HEK293 (cell line): ENCODE results near the gene PSMB9.

Experiments
- ZBTB8A ChIP-seq: fragments of 450-650 bp; formaldehyde crosslinking; IDR thresholded peaks from 2 replicates; pipeline ENCODE4 v1.5.1; 2016; ENCODE audit warnings: missing biosample characterization, missing genetic modification characterization
- ZFP37 ChIP-seq: fragments of 450-650 bp; formaldehyde crosslinking; IDR thresholded peaks from 2 replicates; pipeline ENCODE4 v1.5.1; 2016; ENCODE audit warnings: missing biosample characterization, missing genetic modification characterization
- ZNF214 ChIP-seq: fragments of 450-650 bp; formaldehyde crosslinking; IDR thresholded peaks from 2 replicates; pipeline ENCODE4 v1.5.1; 2017; ENCODE audit warnings: missing biosample characterization, mild to moderate bottlenecking, missing genetic modification characterization, borderline replicate concordance
- ZNF311 ChIP-seq: fragments of 450-650 bp; formaldehyde crosslinking; IDR thresholded peaks from 2 replicates; pipeline ENCODE4 v1.5.1; 2017; ENCODE audit warnings: missing biosample characterization, missing genetic modification characterization, borderline replicate concordance
- ZNF514 ChIP-seq: fragments of 450-650 bp; formaldehyde crosslinking; IDR thresholded peaks from 2 replicates; pipeline ENCODE4 v1.5.1; 2016; ENCODE audit warnings: missing biosample characterization, missing genetic modification characterization
- ZNF843 ChIP-seq: fragments of 450-650 bp; formaldehyde crosslinking; IDR thresholded peaks from 2 replicates; pipeline ENCODE4 v1.5.1; 2016; ENCODE audit warnings: missing biosample characterization, missing genetic modification characterization
- TF ChIP-seq, protein P1 (sequence below): fragments of 450-650 bp; formaldehyde crosslinking; IDR thresholded peaks from 2 replicates; pipeline ENCODE4 v1.5.1; 2017; ENCODE audit warnings: missing biosample characterization, missing genetic modification characterization
- TF ChIP-seq, protein P2 (sequence below): fragments of 450-650 bp; formaldehyde crosslinking; IDR thresholded peaks from 2 replicates; pipeline ENCODE4 v1.5.1; 2016; ENCODE audit warnings: missing biosample characterization, missing genetic modification characterization
- TF ChIP-seq, protein P3 (sequence below): fragments of 450-650 bp; formaldehyde crosslinking; IDR thresholded peaks from 2 replicates; pipeline ENCODE4 v1.5.1; 2016; ENCODE audit warnings: missing biosample characterization, missing genetic modification characterization

DNA sequence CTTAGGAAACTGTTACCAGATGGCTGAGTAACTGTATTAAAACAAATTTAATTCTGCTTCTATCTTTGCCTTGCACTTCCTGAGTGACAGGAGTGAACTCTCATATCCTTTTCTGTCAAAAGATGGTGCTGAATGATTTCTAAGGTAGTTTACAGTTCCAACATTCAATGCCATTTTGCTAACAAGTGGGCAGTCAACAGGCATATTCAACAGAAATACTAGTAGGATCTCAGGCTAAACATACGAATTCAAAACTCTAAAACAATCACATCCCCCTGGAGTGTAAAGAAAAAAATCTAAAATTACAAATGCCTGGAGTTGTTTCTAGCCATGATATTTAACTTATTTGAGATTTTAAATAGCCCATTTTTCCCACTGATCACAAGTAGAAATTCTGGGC, 6.7 kb downstream of the PSMB9 start:
- TF ChIP-seq ZNF843 (no peak), ZNF214 (no peak), ZFP37 (tag by site-specific recombination) (no peak), ZBTB8A (tag by site-specific recombination) (no peak), ZNF514 (tag by site-specific recombination) (no peak), ZNF311 (tag by site-specific recombination) (no peak)
- TF ChIP-seq, protein P1, sequence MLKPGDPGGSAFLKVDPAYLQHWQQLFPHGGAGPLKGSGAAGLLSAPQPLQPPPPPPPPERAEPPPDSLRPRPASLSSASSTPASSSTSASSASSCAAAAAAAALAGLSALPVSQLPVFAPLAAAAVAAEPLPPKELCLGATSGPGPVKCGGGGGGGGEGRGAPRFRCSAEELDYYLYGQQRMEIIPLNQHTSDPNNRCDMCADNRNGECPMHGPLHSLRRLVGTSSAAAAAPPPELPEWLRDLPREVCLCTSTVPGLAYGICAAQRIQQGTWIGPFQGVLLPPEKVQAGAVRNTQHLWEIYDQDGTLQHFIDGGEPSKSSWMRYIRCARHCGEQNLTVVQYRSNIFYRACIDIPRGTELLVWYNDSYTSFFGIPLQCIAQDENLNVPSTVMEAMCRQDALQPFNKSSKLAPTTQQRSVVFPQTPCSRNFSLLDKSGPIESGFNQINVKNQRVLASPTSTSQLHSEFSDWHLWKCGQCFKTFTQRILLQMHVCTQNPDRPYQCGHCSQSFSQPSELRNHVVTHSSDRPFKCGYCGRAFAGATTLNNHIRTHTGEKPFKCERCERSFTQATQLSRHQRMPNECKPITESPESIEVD = no peak
- TF ChIP-seq, protein P2, sequence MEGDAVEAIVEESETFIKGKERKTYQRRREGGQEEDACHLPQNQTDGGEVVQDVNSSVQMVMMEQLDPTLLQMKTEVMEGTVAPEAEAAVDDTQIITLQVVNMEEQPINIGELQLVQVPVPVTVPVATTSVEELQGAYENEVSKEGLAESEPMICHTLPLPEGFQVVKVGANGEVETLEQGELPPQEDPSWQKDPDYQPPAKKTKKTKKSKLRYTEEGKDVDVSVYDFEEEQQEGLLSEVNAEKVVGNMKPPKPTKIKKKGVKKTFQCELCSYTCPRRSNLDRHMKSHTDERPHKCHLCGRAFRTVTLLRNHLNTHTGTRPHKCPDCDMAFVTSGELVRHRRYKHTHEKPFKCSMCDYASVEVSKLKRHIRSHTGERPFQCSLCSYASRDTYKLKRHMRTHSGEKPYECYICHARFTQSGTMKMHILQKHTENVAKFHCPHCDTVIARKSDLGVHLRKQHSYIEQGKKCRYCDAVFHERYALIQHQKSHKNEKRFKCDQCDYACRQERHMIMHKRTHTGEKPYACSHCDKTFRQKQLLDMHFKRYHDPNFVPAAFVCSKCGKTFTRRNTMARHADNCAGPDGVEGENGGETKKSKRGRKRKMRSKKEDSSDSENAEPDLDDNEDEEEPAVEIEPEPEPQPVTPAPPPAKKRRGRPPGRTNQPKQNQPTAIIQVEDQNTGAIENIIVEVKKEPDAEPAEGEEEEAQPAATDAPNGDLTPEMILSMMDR (tag by site-specific recombination) = no peak
- TF ChIP-seq, protein P3, sequence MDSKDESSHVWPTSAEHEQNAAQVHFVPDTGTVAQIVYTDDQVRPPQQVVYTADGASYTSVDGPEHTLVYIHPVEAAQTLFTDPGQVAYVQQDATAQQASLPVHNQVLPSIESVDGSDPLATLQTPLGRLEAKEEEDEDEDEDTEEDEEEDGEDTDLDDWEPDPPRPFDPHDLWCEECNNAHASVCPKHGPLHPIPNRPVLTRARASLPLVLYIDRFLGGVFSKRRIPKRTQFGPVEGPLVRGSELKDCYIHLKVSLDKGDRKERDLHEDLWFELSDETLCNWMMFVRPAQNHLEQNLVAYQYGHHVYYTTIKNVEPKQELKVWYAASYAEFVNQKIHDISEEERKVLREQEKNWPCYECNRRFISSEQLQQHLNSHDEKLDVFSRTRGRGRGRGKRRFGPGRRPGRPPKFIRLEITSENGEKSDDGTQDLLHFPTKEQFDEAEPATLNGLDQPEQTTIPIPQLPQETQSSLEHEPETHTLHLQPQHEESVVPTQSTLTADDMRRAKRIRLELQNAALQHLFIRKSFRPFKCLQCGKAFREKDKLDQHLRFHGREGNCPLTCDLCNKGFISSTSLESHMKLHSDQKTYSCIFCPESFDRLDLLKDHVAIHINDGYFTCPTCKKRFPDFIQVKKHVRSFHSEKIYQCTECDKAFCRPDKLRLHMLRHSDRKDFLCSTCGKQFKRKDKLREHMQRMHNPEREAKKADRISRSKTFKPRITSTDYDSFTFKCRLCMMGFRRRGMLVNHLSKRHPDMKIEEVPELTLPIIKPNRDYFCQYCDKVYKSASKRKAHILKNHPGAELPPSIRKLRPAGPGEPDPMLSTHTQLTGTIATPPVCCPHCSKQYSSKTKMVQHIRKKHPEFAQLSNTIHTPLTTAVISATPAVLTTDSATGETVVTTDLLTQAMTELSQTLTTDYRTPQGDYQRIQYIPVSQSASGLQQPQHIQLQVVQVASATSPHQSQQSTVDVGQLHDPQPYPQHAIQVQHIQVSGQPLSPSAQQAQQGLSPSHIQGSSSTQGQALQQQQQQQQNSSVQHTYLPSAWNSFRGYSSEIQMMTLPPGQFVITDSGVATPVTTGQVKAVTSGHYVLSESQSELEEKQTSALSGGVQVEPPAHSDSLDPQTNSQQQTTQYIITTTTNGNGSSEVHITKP (tag by site-specific recombination) = no peak
